NCI-H510A treated with DMSO at 0.1 percent for 48 hours (cell line): ENCODE results near the gene RNF31.
"Not testable (repeated sequence)": the region's sequence is repeated elsewhere in the genome, so short reads cannot be mapped to it uniquely, and the experiment has no call there.

Source experiments
- DNase-seq: peaks from one replicate; lab custom pipeline; 2025; lab: John Stamatoyannopoulos, UW

RNF31 gene

DNA sequence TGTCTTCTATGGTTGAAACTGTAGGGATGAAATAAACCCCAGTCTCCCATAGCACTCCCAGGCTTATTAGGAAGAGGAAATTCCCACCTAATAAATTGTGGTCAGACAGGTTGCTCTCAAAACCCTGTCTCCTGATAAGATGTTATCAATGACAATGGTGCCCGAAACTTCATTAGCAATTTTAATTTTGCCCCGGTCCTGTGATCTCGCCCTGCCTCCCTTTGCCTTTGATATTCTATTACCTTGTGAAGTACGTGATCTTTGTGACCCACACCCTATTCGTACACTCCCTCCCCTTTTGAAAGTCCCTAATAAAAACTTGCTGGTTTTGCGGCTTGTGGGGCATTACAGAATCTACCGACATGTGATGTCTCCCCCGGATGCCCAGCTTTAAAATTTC is 55.2 kb downstream of the RNF31 start:
- not testable (repeated sequence) for DNase-seq

DNA sequence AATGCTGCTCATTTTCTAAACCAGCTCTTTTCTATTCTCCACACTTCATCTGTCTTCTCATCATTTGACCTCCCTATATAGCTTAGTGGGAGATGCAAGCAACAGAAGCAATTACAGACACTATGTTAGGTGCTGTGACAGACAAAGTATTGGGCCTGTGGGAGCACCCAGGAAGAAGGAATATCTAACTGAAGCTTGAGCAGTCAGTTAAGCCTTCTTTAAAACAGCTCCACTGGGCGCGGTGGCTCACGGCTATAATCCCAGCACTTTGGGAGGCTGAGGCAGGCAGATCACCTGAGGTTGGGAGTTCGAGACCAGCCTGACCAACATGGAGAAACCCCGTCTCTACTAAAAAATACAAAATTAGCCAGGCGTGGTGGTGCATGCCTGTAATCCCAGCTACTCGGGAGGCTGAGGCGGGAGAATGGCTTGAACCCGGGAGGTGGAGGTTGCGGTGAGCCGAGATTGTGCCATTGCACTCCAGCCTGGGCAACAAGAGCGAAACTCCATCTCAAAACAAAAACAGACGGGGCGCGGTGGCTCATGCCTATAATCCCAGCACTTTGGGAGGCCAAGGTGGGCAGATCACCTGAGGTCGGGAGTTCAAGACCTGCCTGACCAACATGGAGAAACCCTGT is 56.1 kb downstream of the RNF31 start:
- DNase-seq: not testable (repeated sequence)

DNA sequence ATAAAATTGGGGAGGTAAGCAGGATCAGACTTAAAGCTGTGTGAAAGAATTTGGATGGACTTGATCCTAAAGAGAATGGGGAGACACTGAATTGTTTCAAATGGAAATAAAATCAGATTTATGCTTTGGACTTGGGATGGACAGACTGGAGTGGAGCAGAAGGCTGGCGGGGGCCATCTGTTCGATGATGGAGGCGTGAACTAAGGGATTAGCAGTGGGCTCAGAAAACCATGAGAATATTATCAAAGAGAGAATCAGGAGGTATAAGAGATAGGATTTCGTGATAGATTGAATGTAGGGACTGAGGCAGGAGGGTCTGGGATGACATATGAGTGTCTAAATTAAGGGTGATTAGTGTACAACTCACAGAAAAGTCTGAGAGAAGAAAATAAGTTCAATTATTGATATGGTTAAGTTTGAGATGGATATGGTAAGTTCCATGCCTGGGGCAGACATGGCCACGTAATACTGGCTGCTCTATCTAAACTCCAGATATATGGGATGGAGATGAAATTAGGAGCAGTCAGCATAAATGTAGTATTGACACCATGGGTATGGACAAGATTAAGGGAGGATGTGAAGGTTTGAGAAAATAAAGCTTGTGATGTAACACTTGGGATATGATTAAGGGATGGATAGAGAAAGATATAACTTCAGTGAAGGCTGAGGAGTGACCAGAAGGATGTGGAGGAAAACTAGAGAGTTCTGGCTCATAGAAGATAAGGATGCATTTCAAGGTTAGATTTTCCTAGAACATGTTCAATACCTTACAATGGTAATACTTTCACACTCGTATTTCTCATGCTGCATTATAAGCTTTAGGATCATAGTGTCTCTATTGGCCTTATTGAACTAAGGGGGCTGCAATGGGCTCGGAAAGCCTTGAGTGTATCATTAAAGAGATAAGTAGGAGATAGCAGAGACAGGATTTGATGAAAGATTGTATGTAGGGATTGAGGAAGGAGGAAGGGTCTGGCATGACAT is 57.2 kb downstream of the RNF31 start:
- no peak for DNase-seq

DNA sequence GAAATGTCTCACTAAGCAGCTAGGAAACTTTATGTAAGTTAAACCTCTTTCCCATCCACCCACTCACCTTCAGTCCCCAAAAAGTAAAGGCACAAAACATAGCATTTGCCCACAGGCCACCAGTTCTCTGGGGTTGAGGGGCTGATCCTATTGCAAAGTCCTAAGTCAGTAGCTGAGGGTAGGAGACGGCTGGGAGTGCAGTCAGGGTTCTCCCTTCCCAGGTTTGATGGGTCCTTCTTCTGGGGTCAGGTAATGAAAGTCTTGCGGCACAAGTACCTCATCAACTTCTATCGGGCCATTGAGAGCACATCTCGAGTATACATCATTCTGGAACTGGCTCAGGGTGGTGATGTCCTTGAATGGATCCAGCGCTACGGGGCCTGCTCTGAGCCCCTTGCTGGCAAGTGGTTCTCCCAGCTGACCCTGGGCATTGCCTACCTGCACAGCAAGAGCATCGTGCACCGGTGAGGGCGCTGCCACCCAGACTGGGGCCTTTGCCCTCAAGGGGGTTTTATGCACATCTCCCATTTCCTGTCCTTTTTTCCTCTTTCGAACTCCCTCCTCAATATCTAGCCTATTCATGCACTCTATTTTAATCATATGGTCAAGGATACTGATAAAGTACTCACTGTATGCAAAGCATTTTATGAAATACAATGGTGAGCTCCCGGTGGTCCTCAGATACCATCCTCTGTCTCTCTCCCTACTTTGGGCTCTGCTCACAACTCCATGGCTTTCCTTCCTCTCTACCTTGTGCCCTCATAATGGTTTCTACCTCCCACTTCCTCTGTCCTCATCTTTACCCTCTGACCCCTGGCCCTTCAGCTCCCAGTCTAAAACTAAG is 59.2 kb downstream of the RNF31 start:
- no peak for DNase-seq

DNA sequence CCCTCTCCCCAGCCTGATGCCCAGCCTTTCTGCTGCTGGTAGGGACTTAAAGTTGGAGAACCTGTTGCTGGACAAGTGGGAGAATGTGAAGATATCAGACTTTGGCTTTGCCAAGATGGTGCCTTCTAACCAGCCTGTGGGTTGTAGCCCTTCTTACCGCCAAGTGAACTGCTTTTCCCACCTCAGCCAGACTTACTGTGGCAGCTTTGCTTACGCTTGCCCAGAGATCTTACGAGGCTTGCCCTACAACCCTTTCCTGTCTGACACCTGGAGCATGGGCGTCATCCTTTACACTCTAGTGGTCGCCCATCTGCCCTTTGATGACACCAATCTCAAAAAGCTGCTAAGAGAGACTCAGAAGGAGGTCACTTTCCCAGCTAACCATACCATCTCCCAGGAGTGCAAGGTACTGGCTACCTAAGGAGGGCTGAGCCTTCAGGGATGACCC is 59.8 kb downstream of the RNF31 start:
- no peak for DNase-seq

DNA sequence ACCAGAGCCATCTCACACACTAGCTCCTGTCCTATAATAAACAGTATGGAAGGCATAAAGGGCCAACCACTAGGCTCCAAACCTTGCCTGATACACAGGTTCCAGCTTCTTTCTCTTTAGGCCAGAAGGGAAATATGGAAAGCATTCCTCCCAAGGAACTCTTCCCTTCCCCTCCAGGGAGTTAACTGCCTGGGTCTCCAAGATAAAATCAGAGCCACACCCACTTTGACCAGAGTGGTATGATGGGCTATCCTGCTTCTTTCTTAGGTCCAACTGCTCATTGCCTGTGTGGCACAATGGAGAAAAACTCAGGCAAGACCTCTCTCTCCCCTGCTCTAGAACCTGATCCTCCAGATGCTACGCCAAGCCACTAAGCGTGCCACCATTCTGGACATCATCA is 60.3 kb downstream of the RNF31 start:
- no peak for DNase-seq
